ENCODE data around the gene COPZ2.

DNA sequence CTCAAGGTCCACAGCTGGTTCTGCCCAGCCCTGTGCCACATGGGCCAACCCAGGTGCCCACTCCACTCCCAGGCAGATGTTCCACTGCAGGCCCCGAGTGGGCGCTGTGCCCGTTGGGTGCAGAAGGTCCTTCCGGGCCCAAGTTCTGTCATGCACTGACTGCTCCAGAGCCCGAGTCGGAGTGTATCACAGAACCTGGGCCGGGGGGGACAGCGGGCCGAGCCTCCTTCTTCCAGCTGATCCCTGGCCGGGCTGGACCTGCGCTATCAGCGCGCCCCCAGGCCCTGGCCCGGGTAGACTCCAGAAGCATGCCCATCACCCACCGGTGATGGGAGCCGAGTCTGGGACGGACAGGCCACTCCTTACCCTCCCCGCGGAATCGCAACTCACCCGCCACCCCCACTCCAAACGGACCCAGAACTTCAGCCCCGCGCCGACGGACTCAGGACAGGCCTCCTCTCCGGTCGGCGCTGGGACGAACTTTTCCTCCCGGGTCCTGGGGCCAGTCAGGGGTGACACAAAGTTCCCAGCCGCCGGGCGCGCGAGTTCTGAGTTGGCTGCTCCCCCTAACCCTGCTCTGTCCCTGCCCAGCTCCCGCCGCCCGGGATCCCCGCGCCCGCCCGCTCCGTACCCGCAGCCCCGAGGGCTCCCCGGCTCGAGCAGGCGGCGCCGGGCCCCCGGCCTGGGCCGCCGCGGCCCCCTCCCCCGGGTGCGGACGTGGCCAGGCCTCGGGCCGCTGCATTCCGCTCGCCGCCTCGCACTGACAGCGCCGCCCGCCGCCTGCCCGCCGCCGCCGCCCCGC, at the start of gene COPZ2:
- no peak for TF ChIP-seq ZNF214 (tag by site-specific recombination; IDR thresholded peaks at IDR 0.05; ENCODE audit: borderline replicate concordance)
- TF ChIP-seq, protein P1, sequence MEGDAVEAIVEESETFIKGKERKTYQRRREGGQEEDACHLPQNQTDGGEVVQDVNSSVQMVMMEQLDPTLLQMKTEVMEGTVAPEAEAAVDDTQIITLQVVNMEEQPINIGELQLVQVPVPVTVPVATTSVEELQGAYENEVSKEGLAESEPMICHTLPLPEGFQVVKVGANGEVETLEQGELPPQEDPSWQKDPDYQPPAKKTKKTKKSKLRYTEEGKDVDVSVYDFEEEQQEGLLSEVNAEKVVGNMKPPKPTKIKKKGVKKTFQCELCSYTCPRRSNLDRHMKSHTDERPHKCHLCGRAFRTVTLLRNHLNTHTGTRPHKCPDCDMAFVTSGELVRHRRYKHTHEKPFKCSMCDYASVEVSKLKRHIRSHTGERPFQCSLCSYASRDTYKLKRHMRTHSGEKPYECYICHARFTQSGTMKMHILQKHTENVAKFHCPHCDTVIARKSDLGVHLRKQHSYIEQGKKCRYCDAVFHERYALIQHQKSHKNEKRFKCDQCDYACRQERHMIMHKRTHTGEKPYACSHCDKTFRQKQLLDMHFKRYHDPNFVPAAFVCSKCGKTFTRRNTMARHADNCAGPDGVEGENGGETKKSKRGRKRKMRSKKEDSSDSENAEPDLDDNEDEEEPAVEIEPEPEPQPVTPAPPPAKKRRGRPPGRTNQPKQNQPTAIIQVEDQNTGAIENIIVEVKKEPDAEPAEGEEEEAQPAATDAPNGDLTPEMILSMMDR (tag by site-specific recombination; IDR thresholded peaks at IDR 0.05): no peak
- no peak for TF ChIP-seq EGR2 (tag by site-specific recombination; IDR thresholded peaks at IDR 0.05; ENCODE audit: low read depth)
- TF ChIP-seq ZNF274 (IDR thresholded peaks at IDR 0.05; ENCODE audit: low read length): no peak
- TF ChIP-seq ZNF274 (tag by site-specific recombination; IDR thresholded peaks at IDR 0.05; ENCODE audit: borderline replicate concordance): no peak
